ENCODE measurements around the gene LTBP2.
"Not testable (repeated sequence)": the region's sequence is repeated elsewhere in the genome, so short reads cannot be mapped to it uniquely, and the experiment has no call there.

The LTBP2 gene

DNA sequence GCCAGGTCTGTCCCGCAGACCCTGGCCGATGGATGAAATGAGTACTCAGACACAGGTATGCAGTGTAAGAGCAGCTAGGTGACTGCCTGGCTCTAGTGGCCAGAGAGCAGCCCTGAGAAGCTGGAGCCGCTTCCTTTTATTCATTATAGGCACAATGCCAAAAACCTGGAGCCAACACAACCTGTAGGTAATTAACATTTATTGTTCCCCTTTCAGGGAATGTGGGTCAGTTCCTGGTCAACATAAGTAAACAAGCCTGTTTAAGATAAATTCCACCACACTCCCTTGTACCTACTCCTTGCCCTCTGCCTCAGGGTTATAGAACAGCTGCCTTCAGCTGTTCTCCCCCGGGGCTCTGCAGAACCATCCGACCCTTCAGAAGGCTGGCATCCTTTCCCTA is 157.6 kb downstream of the LTBP2 start:
- H3K4me1 ChIP-seq (ENCODE audit: control insufficient read depth, insufficient read depth, low read length); H3K9me3 ChIP-seq (ENCODE audit: control insufficient read depth, insufficient read depth, low read depth, low read length); H3K36me3 ChIP-seq (ENCODE audit: control insufficient read depth in 2 of 2, insufficient read depth in 1 of 2, low read length in 2 of 2); H3K27ac ChIP-seq (ENCODE audit: extremely low read depth, low read depth, low read length); POLR2A ChIA-PET; H3K4me3 ChIP-seq (ENCODE audit: low read depth, low read length): not testable (repeated sequence)
- TF ChIP-seq ZBTB6 (tag by site-specific recombination; IDR thresholded peaks at IDR 0.05), result peak; percentile 67; the same call in 1 of the 2 replicates
- peak; percentile 51 for TF ChIP-seq SETDB1 (IDR thresholded peaks at IDR 0.05; ENCODE audit: insufficient read length, low read length)
- TF ChIP-seq TRIM28 (IDR thresholded peaks at IDR 0.05; ENCODE audit: borderline replicate concordance, low read length), result peak; percentile 33; the same call in 1 of the 2 replicates
- CTCF ChIA-PET, result interaction anchor here (0.9 kb wide), 1 partner anchor 9 kb away, joined by 3 read pairs; no protein-coding TSS in a partner anchor
